Measurements from ENCODE around the gene LRRC41. TPM values are rescaled to one million over a fixed set of nuclear protein-coding genes. Genes with fewer than 3 reads are reported as not detected.
"Not testable (repeated sequence)": the region's sequence is repeated elsewhere in the genome, so short reads cannot be mapped to it uniquely, and the experiment has no call there.

The LRRC41 gene
- polyA plus RNA-seq, 1 donor from 2014 or later, result 52.9 TPM

DNA sequence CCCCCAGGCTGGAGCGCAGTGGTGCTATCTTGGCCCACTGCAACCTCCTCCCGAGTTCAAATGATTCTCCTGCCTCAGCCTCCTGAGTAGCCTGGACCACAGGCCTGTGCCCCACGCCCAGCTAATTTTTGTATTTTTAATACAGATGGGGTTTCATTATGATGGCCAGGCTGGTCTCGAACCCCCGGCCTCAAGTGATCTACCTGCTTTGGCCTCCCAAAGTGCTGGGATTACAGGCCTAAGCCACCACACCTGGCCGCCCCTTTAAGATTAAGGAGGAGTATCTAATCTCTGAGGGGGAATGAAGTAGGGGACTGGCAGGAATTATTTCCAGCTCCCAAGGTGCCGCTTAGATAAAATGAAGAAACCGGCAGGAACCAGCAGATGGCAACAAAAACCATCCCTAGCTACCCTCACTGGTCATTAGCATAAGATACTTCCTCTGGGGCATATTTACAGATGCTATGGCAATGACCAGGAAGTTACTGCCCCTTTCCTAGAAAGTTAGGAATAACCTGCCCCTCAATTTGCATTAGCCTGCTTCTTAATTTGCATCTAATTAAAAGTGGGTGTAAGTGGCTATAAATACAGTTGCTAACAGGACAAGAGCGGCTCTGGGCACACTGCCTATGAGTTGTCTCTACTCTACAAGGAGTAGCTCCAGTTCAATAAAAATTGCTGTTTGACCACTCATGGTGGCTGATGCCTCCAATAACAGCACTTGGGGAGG is 30.0 kb upstream of the LRRC41 start:
- Histone ChIP-seq H3K79me2 (replicated peaks; ENCODE audit: insufficient read depth, low read length) (no peaks in the 10 kb centered on the region), H3F3A (ENCODE audit: insufficient read depth, low read length, poor library complexity, severe bottlenecking) (no peaks in the 10 kb centered on the region), H3K4me3 (ENCODE audit: low read length) (no peak overlapping the region), H3K9me3 (ENCODE audit: low read length) (no peaks in the 10 kb centered on the region), H3K4me2 (ENCODE audit: low read length) (no peak overlapping the region), H2AFZ (ENCODE audit: low read depth, low read length) (no peak overlapping the region), H3K27me3 (ENCODE audit: insufficient read depth, low read depth, low read length) (no peaks in the 10 kb centered on the region), H3K9me2 (ENCODE audit: insufficient read depth, low read length) (no peaks in the 10 kb centered on the region), H3K27ac (ENCODE audit: low read length) (no peak overlapping the region), H4K20me1 (ENCODE audit: insufficient read depth) (no peaks in the 10 kb centered on the region), H3K36me3 (ENCODE audit: insufficient read depth, low read length) (no peaks in the 10 kb centered on the region), H3K9ac (ENCODE audit: low read length) (no peak overlapping the region)
- TF ChIP-seq MXI1 (conservative IDR thresholded peaks at IDR 0.05; ENCODE audit: poor library complexity, severe bottlenecking), result no peak
- TF ChIP-seq SMC3 (conservative IDR thresholded peaks at IDR 0.05; ENCODE audit: poor library complexity), result no peak
- no peak for TF ChIP-seq EP300 (conservative IDR thresholded peaks at IDR 0.05; ENCODE audit: poor library complexity, severe bottlenecking)
- TF ChIP-seq TAF1 (IDR thresholded peaks at IDR 0.05; ENCODE audit: low read depth), result no peak
- TF ChIP-seq POLR2AphosphoS5 (IDR thresholded peaks at IDR 0.05), result no peak
- no peak for TF ChIP-seq RAD21 (conservative IDR thresholded peaks at IDR 0.05)
- TF ChIP-seq, protein P1, sequence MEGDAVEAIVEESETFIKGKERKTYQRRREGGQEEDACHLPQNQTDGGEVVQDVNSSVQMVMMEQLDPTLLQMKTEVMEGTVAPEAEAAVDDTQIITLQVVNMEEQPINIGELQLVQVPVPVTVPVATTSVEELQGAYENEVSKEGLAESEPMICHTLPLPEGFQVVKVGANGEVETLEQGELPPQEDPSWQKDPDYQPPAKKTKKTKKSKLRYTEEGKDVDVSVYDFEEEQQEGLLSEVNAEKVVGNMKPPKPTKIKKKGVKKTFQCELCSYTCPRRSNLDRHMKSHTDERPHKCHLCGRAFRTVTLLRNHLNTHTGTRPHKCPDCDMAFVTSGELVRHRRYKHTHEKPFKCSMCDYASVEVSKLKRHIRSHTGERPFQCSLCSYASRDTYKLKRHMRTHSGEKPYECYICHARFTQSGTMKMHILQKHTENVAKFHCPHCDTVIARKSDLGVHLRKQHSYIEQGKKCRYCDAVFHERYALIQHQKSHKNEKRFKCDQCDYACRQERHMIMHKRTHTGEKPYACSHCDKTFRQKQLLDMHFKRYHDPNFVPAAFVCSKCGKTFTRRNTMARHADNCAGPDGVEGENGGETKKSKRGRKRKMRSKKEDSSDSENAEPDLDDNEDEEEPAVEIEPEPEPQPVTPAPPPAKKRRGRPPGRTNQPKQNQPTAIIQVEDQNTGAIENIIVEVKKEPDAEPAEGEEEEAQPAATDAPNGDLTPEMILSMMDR (IDR thresholded peaks at IDR 0.05; ENCODE audit: poor library complexity, severe bottlenecking), result peak; percentile 38

DNA sequence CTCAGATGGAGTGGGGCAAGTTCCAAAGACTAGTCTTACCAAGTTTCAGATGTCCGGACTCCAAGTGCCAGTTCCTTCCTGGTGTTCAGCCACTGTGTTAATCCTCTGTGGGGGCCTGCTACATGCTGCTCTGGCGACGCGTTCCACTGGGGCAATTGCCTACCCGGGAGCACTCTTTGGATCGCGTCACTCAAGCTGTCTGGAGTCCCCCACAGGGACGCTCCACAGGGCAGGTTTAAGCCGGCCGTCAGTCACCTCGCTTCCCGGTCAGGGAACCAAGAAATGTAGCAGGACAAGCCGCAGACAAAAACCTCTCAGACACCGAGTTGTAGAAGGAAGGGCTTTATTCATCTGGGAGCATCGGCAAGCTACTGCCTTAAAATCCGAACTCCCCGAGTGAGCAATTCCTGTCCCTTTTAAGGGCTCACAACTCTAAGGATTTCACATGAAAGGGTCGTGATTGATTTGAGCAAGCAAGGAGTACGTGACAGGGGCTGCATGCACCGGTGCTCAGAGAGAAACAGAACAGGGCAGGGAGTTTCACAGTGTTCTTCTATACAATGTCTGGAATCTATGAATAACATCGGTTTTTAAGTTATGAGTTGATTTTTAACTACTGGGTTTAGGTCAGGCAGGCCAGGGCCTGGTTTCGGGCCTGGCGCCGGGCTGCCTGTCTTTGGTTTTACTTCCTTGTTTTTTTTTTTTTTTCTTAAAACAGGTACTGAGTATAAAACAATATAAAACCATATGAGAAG is 28.5 kb upstream of the LRRC41 start:
- not testable (repeated sequence) for H3K9me2 ChIP-seq (ENCODE audit: insufficient read depth, low read length); H4K20me1 ChIP-seq (ENCODE audit: insufficient read depth); H2AFZ ChIP-seq (ENCODE audit: low read depth, low read length); H3K4me3 ChIP-seq (ENCODE audit: low read length); H3K27me3 ChIP-seq (ENCODE audit: insufficient read depth, low read depth, low read length); H3K4me2 ChIP-seq (ENCODE audit: low read length); H3K36me3 ChIP-seq (ENCODE audit: insufficient read depth, low read length); H3K9me3 ChIP-seq (ENCODE audit: low read length); H3K79me2 ChIP-seq (replicated peaks; ENCODE audit: insufficient read depth, low read length); H3F3A ChIP-seq (ENCODE audit: insufficient read depth, low read length, poor library complexity, severe bottlenecking); H3K27ac ChIP-seq (ENCODE audit: low read length); H3K9ac ChIP-seq (ENCODE audit: low read length)

- not testable (repeated sequence) for H3F3A ChIP-seq (ENCODE audit: insufficient read depth, low read length, poor library complexity, severe bottlenecking); H4K20me1 ChIP-seq (ENCODE audit: insufficient read depth); H3K27ac ChIP-seq (ENCODE audit: low read length); H3K4me3 ChIP-seq (ENCODE audit: low read length); H3K4me2 ChIP-seq (ENCODE audit: low read length); H3K9ac ChIP-seq (ENCODE audit: low read length); H3K27me3 ChIP-seq (ENCODE audit: insufficient read depth, low read depth, low read length); H2AFZ ChIP-seq (ENCODE audit: low read depth, low read length); H3K9me2 ChIP-seq (ENCODE audit: insufficient read depth, low read length); H3K9me3 ChIP-seq (ENCODE audit: low read length); H3K79me2 ChIP-seq (replicated peaks; ENCODE audit: insufficient read depth, low read length); H3K36me3 ChIP-seq (ENCODE audit: insufficient read depth, low read length)
Measured at GRCh38 chr1:46330381-46330780, 27.0 kb upstream of the LRRC41 start.

DNA sequence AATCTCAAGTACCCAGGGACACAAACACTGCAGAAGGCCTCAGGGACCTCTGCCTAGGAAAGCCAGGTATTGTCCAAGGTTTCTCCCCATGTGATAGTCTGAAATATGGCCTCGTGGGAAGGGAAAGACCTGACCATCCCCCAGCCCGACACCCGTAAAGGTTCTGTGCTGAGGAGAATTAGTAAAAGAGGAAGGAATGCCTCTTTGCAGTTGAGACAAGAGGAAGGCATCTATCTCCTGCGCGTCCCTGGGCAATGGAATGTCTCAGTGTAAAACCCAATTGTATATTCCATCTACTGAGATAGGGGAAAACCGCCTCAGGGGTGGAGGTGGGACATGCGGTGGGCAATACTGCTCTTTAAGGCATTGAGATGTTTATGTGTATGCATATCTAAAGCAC is 26.4 kb upstream of the LRRC41 start:
- not testable (repeated sequence) for H3F3A ChIP-seq (ENCODE audit: insufficient read depth, low read length, poor library complexity, severe bottlenecking); H3K9ac ChIP-seq (ENCODE audit: low read length); H4K20me1 ChIP-seq (ENCODE audit: insufficient read depth); H3K9me2 ChIP-seq (ENCODE audit: insufficient read depth, low read length); H3K4me3 ChIP-seq (ENCODE audit: low read length); H3K79me2 ChIP-seq (replicated peaks; ENCODE audit: insufficient read depth, low read length); H3K4me2 ChIP-seq (ENCODE audit: low read length); H3K9me3 ChIP-seq (ENCODE audit: low read length); H3K27me3 ChIP-seq (ENCODE audit: insufficient read depth, low read depth, low read length); H2AFZ ChIP-seq (ENCODE audit: low read depth, low read length); H3K27ac ChIP-seq (ENCODE audit: low read length); H3K36me3 ChIP-seq (ENCODE audit: insufficient read depth, low read length)

GRCh38 chr1:46328182-46328581 is 24.8 kb upstream of the LRRC41 start:
- not testable (repeated sequence) for H3K9me2 ChIP-seq (ENCODE audit: insufficient read depth, low read length); H3K4me2 ChIP-seq (ENCODE audit: low read length); H3K27me3 ChIP-seq (ENCODE audit: insufficient read depth, low read depth, low read length); H4K20me1 ChIP-seq (ENCODE audit: insufficient read depth); H3K9me3 ChIP-seq (ENCODE audit: low read length); H3K9ac ChIP-seq (ENCODE audit: low read length); H3K27ac ChIP-seq (ENCODE audit: low read length); H3F3A ChIP-seq (ENCODE audit: insufficient read depth, low read length, poor library complexity, severe bottlenecking); H3K36me3 ChIP-seq (ENCODE audit: insufficient read depth, low read length); H3K79me2 ChIP-seq (replicated peaks; ENCODE audit: insufficient read depth, low read length); H3K4me3 ChIP-seq (ENCODE audit: low read length); H2AFZ ChIP-seq (ENCODE audit: low read depth, low read length)

DNA sequence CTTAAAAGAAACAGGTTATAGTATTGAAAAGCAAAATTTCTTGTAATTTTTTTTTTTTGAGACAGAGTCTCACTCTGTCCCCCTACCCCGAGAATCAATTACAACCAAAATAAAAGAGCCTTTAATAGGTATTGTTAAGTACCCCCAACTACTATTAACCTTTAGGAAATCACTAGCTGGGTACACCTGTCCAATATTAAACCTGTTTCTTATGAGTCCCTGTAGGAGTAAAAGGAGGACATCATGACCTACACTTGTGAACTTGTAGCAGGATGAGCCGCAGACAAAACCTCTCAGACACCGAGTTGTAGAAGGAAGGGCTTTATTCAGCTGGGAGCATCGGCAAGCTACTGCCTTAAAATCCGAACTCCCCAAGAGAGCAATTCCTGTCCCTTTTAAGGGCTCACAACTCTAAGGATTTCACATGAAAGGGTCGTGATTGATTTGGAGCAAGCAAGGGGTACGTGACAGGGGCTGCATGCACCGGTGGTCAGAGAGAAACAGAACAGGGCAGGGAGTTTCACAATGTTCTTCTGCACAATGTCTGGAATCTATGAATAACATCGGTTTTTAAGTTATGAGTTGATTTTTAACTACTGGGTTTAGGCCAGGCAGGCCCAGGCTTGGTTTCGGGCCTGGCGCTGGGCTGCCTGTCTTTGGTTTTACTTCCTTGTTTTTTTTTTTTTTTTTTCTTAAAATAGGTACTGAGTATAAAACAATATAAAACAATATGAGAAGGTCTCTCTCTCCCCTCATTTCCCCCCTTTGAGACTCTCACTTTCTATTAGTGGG is 22.1 kb upstream of the LRRC41 start:
- not testable (repeated sequence) for H3K9me3 ChIP-seq (ENCODE audit: low read length); H3K9me2 ChIP-seq (ENCODE audit: insufficient read depth, low read length); H3K27ac ChIP-seq (ENCODE audit: low read length); H3K36me3 ChIP-seq (ENCODE audit: insufficient read depth, low read length); H3K4me3 ChIP-seq (ENCODE audit: low read length); H4K20me1 ChIP-seq (ENCODE audit: insufficient read depth); H3K4me2 ChIP-seq (ENCODE audit: low read length); H3F3A ChIP-seq (ENCODE audit: insufficient read depth, low read length, poor library complexity, severe bottlenecking); H3K79me2 ChIP-seq (replicated peaks; ENCODE audit: insufficient read depth, low read length); H3K27me3 ChIP-seq (ENCODE audit: insufficient read depth, low read depth, low read length); H2AFZ ChIP-seq (ENCODE audit: low read depth, low read length); H3K9ac ChIP-seq (ENCODE audit: low read length)

All from neural cell (in vitro differentiated cells).